NCI-H2107 treated with DMSO at 0.1 percent for 48 hours (cell line): ENCODE measurements around the gene SPOCK1.
"Not testable (repeated sequence)": the region's sequence is repeated elsewhere in the genome, so short reads cannot be mapped to it uniquely, and the experiment has no call there.

Experiments used
- DNase-seq: peaks from one replicate; lab custom pipeline; 2025; ENCODE audit not compliant: unreplicated experiment; lab: John Stamatoyannopoulos, UW

Gene SPOCK1

GRCh38 chr5:136992796-136993489 lies 506.2 kb downstream of the SPOCK1 start:
- no peak for DNase-seq

DNA sequence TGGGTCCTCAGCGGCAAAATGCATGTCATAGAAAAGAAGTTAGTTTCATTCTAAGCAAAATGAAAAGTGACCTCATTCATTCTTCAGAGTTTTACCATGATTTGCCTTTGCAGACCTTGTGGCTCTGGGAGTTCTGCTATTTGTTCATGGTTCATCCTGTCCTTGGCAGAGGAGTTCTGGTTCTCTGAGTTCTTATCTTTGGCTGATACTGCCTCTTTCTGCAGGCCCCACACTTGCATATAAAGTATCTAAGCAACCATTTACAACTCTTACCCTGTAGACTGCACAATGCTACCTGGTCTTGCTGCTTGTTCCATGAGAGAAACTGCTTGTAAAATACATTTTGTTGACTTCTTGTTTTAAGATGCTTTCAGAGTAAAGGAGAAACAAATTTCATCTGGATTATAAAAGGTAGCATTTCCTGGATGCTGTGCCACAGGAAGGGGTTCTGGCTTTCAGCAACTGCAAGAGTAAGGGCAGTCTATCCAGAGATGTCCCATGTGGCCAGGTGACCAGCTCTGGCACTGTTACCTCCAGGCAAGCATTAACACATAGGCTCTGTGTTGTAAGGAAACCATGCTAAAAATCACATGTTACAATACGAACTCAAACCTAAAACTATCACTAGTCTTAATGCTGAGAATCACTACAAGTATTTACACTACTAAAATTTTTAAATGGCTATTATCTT lies 513.2 kb downstream of the SPOCK1 start:
- no peak for DNase-seq

- no peak for DNase-seq
Measured at GRCh38 chr5:136984772-136985446, 514.2 kb downstream of the SPOCK1 start.

DNA sequence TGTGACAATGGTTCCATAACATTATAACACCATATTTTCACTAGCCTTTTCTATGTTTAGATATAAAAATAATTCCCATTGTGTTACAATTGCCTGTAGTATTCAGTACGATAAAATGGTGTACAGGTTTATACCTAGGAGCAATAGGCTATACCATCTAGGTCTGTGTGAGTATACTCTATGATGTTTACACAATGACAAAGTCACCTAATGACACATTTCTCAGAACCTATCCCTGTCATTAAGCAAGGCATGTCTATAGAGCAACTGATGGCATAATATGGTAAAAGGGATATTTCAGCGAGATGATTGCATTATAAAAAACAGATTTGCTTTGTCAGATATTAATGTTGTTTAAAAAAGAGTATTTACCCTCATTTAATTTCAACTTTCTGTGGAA lies 517.2 kb downstream of the SPOCK1 start:
- DNase-seq = no peak

GRCh38 chr5:136979131-136979530 lies 520.0 kb downstream of the SPOCK1 start:
- no peak for DNase-seq

DNA sequence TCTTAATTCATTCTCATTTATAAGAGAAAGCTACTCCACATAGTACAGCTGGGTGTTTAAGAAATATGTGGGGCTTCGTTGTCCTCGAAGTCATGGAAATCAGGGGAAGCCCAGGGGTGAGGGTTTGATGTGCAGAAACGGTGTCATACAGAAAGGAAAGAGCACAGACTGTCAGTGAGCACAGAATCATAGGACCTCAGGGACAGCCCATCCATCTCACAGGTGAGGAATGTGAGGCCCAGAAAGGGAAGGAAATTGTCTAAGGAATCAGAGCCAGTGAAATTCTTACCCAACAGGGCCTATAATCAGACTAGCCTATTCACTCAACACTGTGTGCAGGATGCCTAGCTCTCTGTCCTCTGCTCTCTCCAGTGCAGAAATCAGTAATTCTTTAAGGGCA lies 535.6 kb downstream of the SPOCK1 start:
- no peak for DNase-seq

DNA sequence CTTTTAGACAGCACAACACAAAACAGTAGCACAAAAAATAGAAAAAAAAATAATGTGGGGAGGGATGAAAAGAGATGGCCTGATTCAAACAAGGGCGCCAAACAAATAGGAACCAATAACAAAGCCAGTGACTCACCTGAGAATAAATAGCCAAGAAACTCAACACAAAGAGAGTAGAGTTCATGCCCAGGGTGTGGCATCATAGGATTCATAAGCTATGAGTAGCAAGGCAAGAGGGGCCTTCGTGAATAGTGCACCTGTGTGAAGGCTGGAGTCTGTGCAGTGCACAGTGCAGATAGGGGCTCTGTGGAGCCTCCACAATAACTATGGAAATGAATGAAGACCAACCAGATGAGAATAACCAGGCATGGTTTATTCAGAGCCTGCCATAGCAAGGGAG lies 541.7 kb downstream of the SPOCK1 start:
- no peak for DNase-seq

GRCh38 chr5:136954142-136954541 lies 545.0 kb downstream of the SPOCK1 start:
- not testable (repeated sequence) for DNase-seq

DNA sequence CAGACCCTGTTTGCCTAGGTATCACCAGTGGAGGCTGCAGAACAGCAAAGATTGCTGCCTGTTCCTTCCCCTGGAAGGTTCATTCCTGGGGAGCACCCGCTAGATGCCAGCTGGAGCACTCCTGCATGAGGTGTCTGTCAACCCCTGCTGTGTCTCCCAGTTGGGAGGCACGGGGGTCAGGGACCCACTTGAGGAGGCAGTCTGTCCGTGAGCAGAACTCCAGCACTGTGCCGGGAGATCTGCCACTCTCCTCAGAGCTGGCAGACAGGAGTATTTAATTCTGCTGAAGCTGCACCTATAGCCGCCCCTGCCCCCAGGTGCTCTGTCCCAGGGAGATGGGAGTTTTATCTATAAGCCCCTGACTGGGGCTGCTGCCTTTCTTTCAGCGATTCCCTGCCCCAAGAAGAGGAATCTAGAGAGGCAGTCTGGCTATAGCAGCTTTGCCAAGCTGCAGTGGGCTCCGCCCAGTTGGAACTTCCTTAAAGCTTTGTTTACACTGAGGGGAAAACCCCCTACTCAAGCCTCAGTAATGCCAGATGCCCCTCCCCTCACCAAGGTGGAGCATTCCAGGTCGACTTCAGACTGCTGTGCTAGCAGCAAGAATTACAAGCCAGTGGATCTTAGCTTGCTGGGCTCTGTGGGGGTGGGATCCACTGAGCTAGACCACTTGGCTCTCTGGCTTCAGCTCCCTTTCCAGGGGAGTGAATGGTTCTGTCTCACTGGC lies 545.6 kb downstream of the SPOCK1 start:
- not testable (repeated sequence) for DNase-seq

DNA sequence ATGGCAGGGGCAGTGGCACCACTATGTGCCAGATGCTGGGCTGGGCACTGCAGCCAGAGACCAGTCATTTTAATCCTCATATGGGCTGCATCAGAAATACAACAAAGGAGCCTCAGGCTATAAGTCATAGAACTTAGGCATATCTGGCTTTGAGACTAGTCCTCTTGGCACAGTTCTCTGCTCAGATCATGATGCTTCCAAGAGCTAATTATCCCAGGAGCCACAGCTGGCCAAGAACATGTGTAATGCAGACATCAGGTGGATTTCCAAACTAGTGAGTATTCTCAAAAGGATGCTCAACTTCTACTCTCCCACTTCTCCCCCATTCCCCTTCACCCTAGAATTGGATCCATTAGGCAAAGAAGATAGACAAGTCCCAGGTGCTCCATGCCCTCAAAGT lies 571.6 kb downstream of the SPOCK1 start:
- no peak for DNase-seq

- DNase-seq = no peak
Measured at GRCh38 chr5:136926073-136926472, 573.1 kb downstream of the SPOCK1 start.
